Measurements from ENCODE around the gene ATF4.

ATF4 gene

GRCh38 chr22:39486951-39487825, 33.2 kb upstream of the ATF4 start:
- Histone ChIP-seq H3K4me3 (ENCODE audit: low read depth, low read length, poor library complexity, severe bottlenecking) (no peak overlapping the region), H3K9me3 (ENCODE audit: low read length) (no peaks in the 10 kb centered on the region), H3K9me2 (ENCODE audit: low read depth, low read length) (no peaks in the 10 kb centered on the region), H3K36me3 (ENCODE audit: insufficient read depth, low read length) (peaks cover 89% of the 10 kb centered on the region), H3F3A (ENCODE audit: insufficient read depth, low read length) (no peaks in the 10 kb centered on the region), H3K79me2 (ENCODE audit: insufficient read depth, low read length) (no peaks in the 10 kb centered on the region), H4K20me1 (ENCODE audit: insufficient read depth, low read length) (no peaks in the 10 kb centered on the region), H3K27me3 (ENCODE audit: insufficient read depth, low read length) (no peaks in the 10 kb centered on the region), H3K4me1 (ENCODE audit: insufficient read depth, low read length, severe bottlenecking) (no peaks in the 10 kb centered on the region), H3K9ac (ENCODE audit: low read length) (no peak overlapping the region), H3K4me2 (ENCODE audit: low read length) (no peak overlapping the region), H2AFZ (ENCODE audit: low read length) (no peak overlapping the region), H3K27ac (ENCODE audit: low read depth, low read length, poor library complexity, severe bottlenecking) (no peak overlapping the region)
- no peak for TF ChIP-seq EZH2 (IDR thresholded peaks at IDR 0.05; ENCODE audit: borderline replicate concordance, low read length)
- TF ChIP-seq, protein P1, sequence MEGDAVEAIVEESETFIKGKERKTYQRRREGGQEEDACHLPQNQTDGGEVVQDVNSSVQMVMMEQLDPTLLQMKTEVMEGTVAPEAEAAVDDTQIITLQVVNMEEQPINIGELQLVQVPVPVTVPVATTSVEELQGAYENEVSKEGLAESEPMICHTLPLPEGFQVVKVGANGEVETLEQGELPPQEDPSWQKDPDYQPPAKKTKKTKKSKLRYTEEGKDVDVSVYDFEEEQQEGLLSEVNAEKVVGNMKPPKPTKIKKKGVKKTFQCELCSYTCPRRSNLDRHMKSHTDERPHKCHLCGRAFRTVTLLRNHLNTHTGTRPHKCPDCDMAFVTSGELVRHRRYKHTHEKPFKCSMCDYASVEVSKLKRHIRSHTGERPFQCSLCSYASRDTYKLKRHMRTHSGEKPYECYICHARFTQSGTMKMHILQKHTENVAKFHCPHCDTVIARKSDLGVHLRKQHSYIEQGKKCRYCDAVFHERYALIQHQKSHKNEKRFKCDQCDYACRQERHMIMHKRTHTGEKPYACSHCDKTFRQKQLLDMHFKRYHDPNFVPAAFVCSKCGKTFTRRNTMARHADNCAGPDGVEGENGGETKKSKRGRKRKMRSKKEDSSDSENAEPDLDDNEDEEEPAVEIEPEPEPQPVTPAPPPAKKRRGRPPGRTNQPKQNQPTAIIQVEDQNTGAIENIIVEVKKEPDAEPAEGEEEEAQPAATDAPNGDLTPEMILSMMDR (IDR thresholded peaks at IDR 0.05; ENCODE audit: low read length) = no peak

DNA sequence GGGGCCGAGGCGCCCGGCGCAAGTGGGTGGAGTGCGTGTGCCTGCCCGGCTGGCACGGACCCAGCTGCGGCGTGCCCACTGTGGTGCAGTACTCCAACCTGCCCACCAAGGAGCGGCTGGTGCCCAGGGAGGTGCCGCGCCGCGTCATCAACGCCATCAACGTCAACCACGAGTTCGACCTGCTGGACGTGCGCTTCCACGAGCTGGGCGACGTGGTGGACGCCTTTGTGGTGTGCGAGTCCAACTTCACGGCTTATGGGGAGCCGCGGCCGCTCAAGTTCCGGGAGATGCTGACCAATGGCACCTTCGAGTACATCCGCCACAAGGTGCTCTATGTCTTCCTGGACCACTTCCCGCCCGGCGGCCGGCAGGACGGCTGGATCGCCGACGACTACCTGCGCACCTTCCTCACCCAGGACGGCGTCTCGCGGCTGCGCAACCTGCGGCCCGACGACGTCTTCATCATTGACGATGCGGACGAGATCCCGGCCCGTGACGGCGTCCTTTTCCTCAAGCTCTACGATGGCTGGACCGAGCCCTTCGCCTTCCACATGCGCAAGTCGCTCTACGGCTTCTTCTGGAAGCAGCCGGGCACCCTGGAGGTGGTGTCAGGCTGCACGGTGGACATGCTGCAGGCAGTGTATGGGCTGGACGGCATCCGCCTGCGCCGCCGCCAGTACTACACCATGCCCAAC, 32.4 kb upstream of the ATF4 start:
- H4K20me1 ChIP-seq (ENCODE audit: insufficient read depth, low read length) = no peaks in the 10 kb centered on the region
- H3K79me2 ChIP-seq (ENCODE audit: insufficient read depth, low read length) = no peaks in the 10 kb centered on the region
- TF ChIP-seq EZH2 (IDR thresholded peaks at IDR 0.05; ENCODE audit: borderline replicate concordance, low read length) = no peak
- TF ChIP-seq, protein P1 (IDR thresholded peaks at IDR 0.05; ENCODE audit: low read length) = no peak

DNA sequence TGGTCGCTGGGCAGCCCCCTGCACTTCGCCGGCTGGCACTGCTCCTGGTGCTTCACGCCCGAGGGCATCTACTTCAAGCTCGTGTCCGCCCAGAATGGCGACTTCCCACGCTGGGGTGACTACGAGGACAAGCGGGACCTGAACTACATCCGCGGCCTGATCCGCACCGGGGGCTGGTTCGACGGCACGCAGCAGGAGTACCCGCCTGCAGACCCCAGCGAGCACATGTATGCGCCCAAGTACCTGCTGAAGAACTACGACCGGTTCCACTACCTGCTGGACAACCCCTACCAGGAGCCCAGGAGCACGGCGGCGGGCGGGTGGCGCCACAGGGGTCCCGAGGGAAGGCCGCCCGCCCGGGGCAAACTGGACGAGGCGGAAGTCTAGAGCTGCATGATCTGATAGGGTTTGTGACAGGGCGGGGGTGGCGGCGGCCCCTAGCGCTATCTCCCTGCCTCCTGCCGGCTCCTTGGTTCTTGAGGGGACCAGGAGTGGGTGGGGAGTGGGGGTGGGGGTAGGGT, 31.7 kb upstream of the ATF4 start:
- H3K4me3 ChIP-seq (ENCODE audit: low read depth, low read length, poor library complexity, severe bottlenecking) = no peak overlapping the region
- no peak overlapping the region for H3K27ac ChIP-seq (ENCODE audit: low read depth, low read length, poor library complexity, severe bottlenecking)
- H3K9ac ChIP-seq (ENCODE audit: low read length) = no peak overlapping the region
- peaks cover 82% of the 10 kb centered on the region for H3K36me3 ChIP-seq (ENCODE audit: insufficient read depth, low read length)
- H3K79me2 ChIP-seq (ENCODE audit: insufficient read depth, low read length) = no peaks in the 10 kb centered on the region
- H4K20me1 ChIP-seq (ENCODE audit: insufficient read depth, low read length) = no peaks in the 10 kb centered on the region
- H3K9me3 ChIP-seq (ENCODE audit: low read length) = no peaks in the 10 kb centered on the region
- H3K9me2 ChIP-seq (ENCODE audit: low read depth, low read length) = no peaks in the 10 kb centered on the region
- H3K27me3 ChIP-seq (ENCODE audit: insufficient read depth, low read length) = no peaks in the 10 kb centered on the region
- H3F3A ChIP-seq (ENCODE audit: insufficient read depth, low read length) = no peaks in the 10 kb centered on the region
- H3K4me1 ChIP-seq (ENCODE audit: insufficient read depth, low read length, severe bottlenecking) = no peaks in the 10 kb centered on the region
- H3K4me2 ChIP-seq (ENCODE audit: low read length) = no peak overlapping the region
- TF ChIP-seq, protein P1 (IDR thresholded peaks at IDR 0.05; ENCODE audit: low read length) = no peak
- no peak for TF ChIP-seq EZH2 (IDR thresholded peaks at IDR 0.05; ENCODE audit: borderline replicate concordance, low read length)
- no peak overlapping the region for H2AFZ ChIP-seq (ENCODE audit: low read length)

More for the DNA sequence above, 32.4 kb upstream of the ATF4 start:
- H3K36me3 ChIP-seq (ENCODE audit: insufficient read depth, low read length) = peaks cover 86% of the 10 kb centered on the region
- H3K9ac ChIP-seq (ENCODE audit: low read length) = no peak overlapping the region
- H2AFZ ChIP-seq (ENCODE audit: low read length) = no peak overlapping the region
- H3K4me2 ChIP-seq (ENCODE audit: low read length) = no peak overlapping the region
- no peaks in the 10 kb centered on the region for H3K9me3 ChIP-seq (ENCODE audit: low read length)
- H3K9me2 ChIP-seq (ENCODE audit: low read depth, low read length) = no peaks in the 10 kb centered on the region
- H3F3A ChIP-seq (ENCODE audit: insufficient read depth, low read length) = no peaks in the 10 kb centered on the region
- no peak overlapping the region for H3K27ac ChIP-seq (ENCODE audit: low read depth, low read length, poor library complexity, severe bottlenecking)
- no peaks in the 10 kb centered on the region for H3K4me1 ChIP-seq (ENCODE audit: insufficient read depth, low read length, severe bottlenecking)
- H3K4me3 ChIP-seq (ENCODE audit: low read depth, low read length, poor library complexity, severe bottlenecking) = no peak overlapping the region
- no peaks in the 10 kb centered on the region for H3K27me3 ChIP-seq (ENCODE audit: insufficient read depth, low read length)

Measured in OCI-LY1 (cell line).